ENCODE results near the gene CBY1.
A peak's percentile ranks its signal among the peaks of the same experiment; 100 is the strongest.

The CBY1 gene

GRCh38 chr22:38652859-38653258 lies 3.6 kb upstream of the CBY1 start:
- DNase-seq: no peak

- no peak for DNase-seq
These were observed 2.7 kb upstream of the CBY1 start for GRCh38 chr22:38653741-38654140.

GRCh38 chr22:38655519-38656255 lies 751 bp upstream of the CBY1 start:
- DNase-seq: no peak

GRCh38 chr22:38657045-38657909 lies 839 bp downstream of the CBY1 start:
- DNase-seq: no peak

GRCh38 chr22:38674888-38675287 lies 18.4 kb downstream of the CBY1 start:
- no peak for DNase-seq

GRCh38 chr22:38675833-38676232 lies 19.4 kb downstream of the CBY1 start:
- DNase-seq: no peak

GRCh38 chr22:38681582-38682335 lies 25.3 kb downstream of the CBY1 start, which contains the start of gene TOMM22:
TSS of gene TOMM22 (plus strand) at chr22:38681957. CDS start at chr22:38681979, 22 bp downstream.
- peak; percentile 22 for DNase-seq

- DNase-seq: no peak
These were observed 28.5 kb downstream of the CBY1 start for GRCh38 chr22:38684895-38685294.

GRCh38 chr22:38685761-38686160 lies 29.3 kb downstream of the CBY1 start:
- no peak for DNase-seq

- DNase-seq: no peak
These were observed 33.2 kb downstream of the CBY1 start for GRCh38 chr22:38689651-38690050.

- DNase-seq: no peak
These were observed 37.6 kb downstream of the CBY1 start for GRCh38 chr22:38694049-38694448.

GRCh38 chr22:38694940-38695339 lies 38.5 kb downstream of the CBY1 start:
- DNase-seq: no peak

GRCh38 chr22:38696606-38697424 lies 40.4 kb downstream of the CBY1 start:
- no peak for DNase-seq

GRCh38 chr22:38697425-38698089 lies 41.1 kb downstream of the CBY1 start:
- DNase-seq: no peak

GRCh38 chr22:38698407-38699094 lies 42.1 kb downstream of the CBY1 start:
- no peak for DNase-seq

- no peak for DNase-seq
These were observed 42.7 kb downstream of the CBY1 start for GRCh38 chr22:38699143-38699542.

GRCh38 chr22:38699784-38700183 lies 43.3 kb downstream of the CBY1 start:
- DNase-seq: no peak

GRCh38 chr22:38700270-38700788 lies 43.9 kb downstream of the CBY1 start:
- no peak for DNase-seq

GRCh38 chr22:38700789-38701628 lies 44.6 kb downstream of the CBY1 start, which contains the start of gene JOSD1:
TSS of gene JOSD1 (minus strand) at chr22:38700943. CDS start at chr22:38699987, 956 bp downstream.
- peak; percentile 40 for DNase-seq
